MM.1S (cell line): Measurements from ENCODE around the gene CLDN15.

Experiments used
- CTCF ChIP-seq: fragments of 300-600 bp; sonication (generic); IDR thresholded peaks from 2 replicates; pipeline ENCODE4 v1.5.1; 2016; ENCODE audit warnings: antibody characterized with exemption, low read length, mixed read lengths
- EZH2 ChIP-seq: fragments of 300-600 bp; sonication (generic); optimal IDR thresholded peaks from 2 replicates; pipeline ENCODE3; 2017; ENCODE audit warnings: low read depth, mild to moderate bottlenecking, antibody characterized with exemption, low read length, mixed read lengths

GRCh38 chr7:101198476-101198875, 39.1 kb downstream of the CLDN15 start:
- TF ChIP-seq CTCF, result no peak
- no peak for TF ChIP-seq EZH2
